ENCODE measurements around the gene IGSF23. TPM values are rescaled to one million over a fixed set of nuclear protein-coding genes. Genes with fewer than 3 reads are reported as not detected.

The IGSF23 gene
- total RNA-seq, 4 donors from 2014 or later = not detected

- Histone ChIP-seq H3K9me3 (no peaks in the 10 kb centered on the region), H3K4me1 (peaks cover 0 to 18% (median 2%) of the 10 kb centered on the region in 4 donors), H3K36me3 (peaks cover 0 to 92% (median 13%) of the 10 kb centered on the region in 3 donors), H3K27ac (peak overlapping the region in 1 of 4 donors; percentile 27), H3K27me3 (no peaks in the 10 kb centered on the region), H3K4me3 (no peak overlapping the region)
- WGBS, 2 donors = 44 to 48% methylated on average over 16 of the region's 16 CpGs
- DNase-seq (ENCODE audit: low spot score in 2 of 2) = peak; percentile 61 to 68
- TF ChIP-seq EP300 (IDR thresholded peaks at IDR 0.05) (peak in 1 of 2 donors; percentile 38), POLR2A (IDR thresholded peaks at IDR 0.05) (no peak)
- TF ChIP-seq, protein P1, sequence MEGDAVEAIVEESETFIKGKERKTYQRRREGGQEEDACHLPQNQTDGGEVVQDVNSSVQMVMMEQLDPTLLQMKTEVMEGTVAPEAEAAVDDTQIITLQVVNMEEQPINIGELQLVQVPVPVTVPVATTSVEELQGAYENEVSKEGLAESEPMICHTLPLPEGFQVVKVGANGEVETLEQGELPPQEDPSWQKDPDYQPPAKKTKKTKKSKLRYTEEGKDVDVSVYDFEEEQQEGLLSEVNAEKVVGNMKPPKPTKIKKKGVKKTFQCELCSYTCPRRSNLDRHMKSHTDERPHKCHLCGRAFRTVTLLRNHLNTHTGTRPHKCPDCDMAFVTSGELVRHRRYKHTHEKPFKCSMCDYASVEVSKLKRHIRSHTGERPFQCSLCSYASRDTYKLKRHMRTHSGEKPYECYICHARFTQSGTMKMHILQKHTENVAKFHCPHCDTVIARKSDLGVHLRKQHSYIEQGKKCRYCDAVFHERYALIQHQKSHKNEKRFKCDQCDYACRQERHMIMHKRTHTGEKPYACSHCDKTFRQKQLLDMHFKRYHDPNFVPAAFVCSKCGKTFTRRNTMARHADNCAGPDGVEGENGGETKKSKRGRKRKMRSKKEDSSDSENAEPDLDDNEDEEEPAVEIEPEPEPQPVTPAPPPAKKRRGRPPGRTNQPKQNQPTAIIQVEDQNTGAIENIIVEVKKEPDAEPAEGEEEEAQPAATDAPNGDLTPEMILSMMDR (IDR thresholded peaks at IDR 0.05) = peak; percentile 47 to 71 (median 67)
Measured at GRCh38 chr19:44653977-44654774, 40.8 kb downstream of the IGSF23 start.

DNA sequence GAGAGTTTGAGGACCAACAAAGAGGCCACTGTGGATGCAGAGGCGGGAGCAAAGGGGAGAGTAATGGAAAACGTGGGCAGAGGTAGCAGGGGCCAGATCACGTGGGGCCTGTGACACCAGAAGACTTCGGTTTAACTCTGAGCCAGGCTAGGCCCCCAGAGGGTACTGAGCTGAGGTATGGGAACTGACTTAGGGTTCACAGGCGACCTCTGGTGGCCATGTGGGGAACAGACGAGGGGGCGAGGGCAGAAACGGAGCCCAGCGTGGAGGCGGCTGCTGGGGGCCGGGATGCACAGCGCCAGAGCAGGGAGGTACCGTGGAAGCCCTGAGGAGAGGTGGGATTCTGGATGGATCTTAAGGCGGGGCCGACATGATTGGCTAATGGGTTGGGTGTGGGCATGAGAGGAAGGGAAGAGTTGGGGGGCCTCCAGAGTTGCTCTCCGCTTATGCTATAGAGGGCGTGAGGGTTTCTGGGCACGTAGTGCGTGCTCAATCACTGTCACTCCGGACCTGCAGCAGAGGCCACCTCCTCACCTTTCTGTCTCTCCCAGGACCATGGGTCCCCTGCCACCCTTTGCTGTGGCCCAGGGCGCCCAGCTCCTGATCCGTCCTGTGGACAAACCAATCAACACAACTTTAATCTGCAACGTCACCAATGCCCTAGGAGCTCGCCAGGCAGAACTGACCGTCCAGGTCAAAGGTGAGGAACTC lies 44.0 kb downstream of the IGSF23 start:
- Histone ChIP-seq H3K4me1 (peaks cover 0 to 18% (median 0%) of the 10 kb centered on the region in 4 donors), H3K4me3 (no peak overlapping the region), H3K27ac (no peak overlapping the region), H3K36me3 (peaks cover 0 to 94% (median 8%) of the 10 kb centered on the region in 3 donors), H3K9me3 (no peaks in the 10 kb centered on the region), H3K27me3 (no peaks in the 10 kb centered on the region)
- DNase-seq (ENCODE audit: low spot score in 2 of 2) = peak; percentile 37 to 67
- 40 to 41% methylated on average over 25 of the region's 25 CpGs for WGBS, 2 donors
- TF ChIP-seq POLR2A (IDR thresholded peaks at IDR 0.05) (no peak), EP300 (IDR thresholded peaks at IDR 0.05) (no peak)
- TF ChIP-seq, protein P1 (IDR thresholded peaks at IDR 0.05) = peak; percentile 85 to 90 (median 88)

GRCh38 chr19:44658069-44658733 lies 44.8 kb downstream of the IGSF23 start:
- Histone ChIP-seq H3K27ac (no peak overlapping the region), H3K36me3 (peaks cover 0 to 87% (median 6%) of the 10 kb centered on the region in 3 donors), H3K4me3 (no peak overlapping the region), H3K9me3 (no peaks in the 10 kb centered on the region), H3K4me1 (peaks cover 0 to 24% (median 0%) of the 10 kb centered on the region in 4 donors), H3K27me3 (no peaks in the 10 kb centered on the region)
- 88 to 97% methylated on average over 3 of the region's 3 CpGs for WGBS, 2 donors
- TF ChIP-seq EP300 (IDR thresholded peaks at IDR 0.05) (no peak), POLR2A (IDR thresholded peaks at IDR 0.05) (no peak)
- TF ChIP-seq, protein P1 (IDR thresholded peaks at IDR 0.05) = no peak
- DNase-seq (ENCODE audit: low spot score in 2 of 2) = no peak

DNA sequence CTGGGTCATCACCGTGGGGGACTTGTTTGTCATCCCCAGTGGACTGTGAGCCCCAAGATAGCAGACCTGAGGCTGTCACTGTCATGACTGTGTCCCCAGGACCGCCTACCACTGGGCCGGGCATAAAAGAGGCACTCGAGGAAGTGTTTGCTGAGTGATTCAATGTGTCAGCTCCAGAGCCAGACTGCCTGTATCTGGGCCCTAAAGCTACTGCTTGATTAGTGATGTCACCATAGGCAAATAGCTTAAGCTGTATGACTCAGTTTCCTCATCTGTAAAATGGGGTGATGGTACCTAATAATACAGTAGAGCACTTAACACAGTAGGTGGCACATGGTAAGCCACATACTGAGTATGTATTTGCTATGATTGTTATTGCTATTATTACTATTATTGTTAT lies 46.7 kb downstream of the IGSF23 start:
- no peaks in the 10 kb centered on the region for H3K9me3 ChIP-seq
- H3K27me3 ChIP-seq = no peaks in the 10 kb centered on the region
- H3K4me3 ChIP-seq = no peak overlapping the region
- TF ChIP-seq, protein P1 (IDR thresholded peaks at IDR 0.05) = no peak
- no peak for TF ChIP-seq POLR2A (IDR thresholded peaks at IDR 0.05)
- no peak for TF ChIP-seq EP300 (IDR thresholded peaks at IDR 0.05)
- H3K4me1 ChIP-seq = peaks cover 0 to 25% (median 0%) of the 10 kb centered on the region in 4 donors
- peaks cover 0 to 79% (median 0%) of the 10 kb centered on the region in 3 donors for H3K36me3 ChIP-seq
- no peak overlapping the region for H3K27ac ChIP-seq
- WGBS, 2 donors = 92 to 94% methylated on average over 4 of the region's 4 CpGs
- DNase-seq (ENCODE audit: low spot score in 2 of 2) = no peak

All from tibial nerve (tissue), 4 donors.